T-helper 1 cell (primary cell): ENCODE results near the gene PACS2.
"Not testable (repeated sequence)": the region's sequence is repeated elsewhere in the genome, so short reads cannot be mapped to it uniquely, and the experiment has no call there.

Experiments used
- DNase-seq, 5 donors: peaks; one replicate each; pipeline ENCODE4 v3.0.0-alpha.2; 2012 to 2020

Gene PACS2

DNA sequence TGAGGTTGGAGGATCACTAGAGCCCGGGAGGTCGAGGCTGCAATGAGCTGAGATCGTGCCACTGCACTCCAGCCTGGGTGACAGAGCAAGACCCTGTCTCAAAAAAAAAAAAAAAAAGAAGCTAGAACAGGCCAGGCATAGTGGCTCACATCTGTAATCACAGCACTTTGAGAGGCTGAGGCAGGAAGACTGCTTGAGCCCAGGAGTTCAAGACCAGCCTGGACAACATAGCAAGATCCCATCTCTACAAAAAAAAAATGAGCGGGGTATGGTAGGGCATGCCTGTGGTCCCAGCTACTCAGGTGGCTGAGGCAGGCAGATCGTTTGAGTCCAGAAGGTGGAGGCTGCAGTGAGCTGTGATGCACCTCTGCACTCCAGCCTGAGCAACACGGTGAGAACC lies 25.6 kb upstream of the PACS2 start:
- DNase-seq, result not testable (repeated sequence)

- DNase-seq, result peak in 1 of 5 donors; percentile 40
Observed at GRCh38 chr14:105290621-105291346, 23.8 kb upstream of the PACS2 start.

DNA sequence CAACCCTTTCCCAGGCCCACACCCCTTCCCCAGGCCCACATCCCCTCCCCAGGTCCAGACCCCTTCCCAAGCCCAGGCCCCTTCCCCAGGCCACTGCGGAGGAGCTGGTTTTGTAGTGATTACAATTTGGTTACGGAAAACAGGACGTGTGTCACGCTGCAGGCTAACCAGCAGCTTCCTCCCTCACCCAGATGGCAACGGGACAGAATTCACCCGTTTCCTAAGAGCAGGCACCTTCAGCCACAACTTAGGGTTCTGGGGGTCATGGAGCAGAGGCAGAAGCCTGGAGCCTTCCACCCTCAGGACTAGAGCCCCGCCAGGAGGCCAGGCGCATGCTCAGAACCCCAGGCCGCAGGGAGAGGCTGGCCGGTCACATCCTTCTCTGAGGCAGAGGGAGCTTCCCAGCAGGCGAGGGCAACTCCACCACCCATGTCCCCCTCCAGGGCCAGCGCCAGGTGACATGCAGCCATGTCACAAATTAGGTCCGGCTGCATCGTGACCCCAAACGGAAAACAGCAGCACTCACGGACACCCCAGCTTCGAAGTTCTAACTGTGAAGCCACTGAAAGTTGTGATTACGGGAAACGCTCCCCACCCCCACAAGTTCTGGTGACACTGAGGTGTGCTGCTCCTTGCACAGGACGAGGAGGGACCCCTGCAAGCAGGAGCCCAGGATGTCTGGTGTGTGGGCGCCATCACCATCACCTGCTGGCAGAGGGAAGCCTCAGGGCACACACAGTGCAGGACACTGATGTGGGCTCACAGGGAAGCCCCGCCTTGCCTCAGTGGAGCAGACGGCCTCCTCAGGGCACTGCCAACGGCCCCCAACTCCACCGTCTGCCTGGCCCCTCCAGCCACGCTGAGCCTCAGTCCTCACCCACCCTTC lies 21.5 kb upstream of the PACS2 start:
- DNase-seq, result peak in 1 of 5 donors; percentile 72

DNA sequence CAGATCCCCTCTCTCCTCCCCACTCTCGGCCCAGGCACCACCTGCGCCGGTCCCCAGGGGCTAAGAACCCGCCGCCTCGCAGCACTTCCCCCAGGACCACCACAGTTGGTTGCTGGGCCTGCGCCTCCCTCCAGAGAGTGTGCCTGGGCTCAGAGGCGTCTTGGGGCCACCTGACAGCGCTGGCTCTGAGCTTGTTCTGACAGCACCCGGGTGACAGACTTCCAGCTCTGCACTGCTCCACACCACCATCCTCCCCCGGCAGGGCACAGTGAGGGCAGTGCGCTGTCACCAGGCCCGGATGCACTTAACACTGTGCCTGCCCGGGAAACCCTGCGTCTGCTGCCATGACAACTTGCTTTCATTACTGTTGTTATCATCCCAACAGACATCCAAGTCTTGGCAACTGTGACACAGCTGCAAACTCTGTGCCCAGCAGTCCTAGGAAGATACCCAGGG lies 20.4 kb upstream of the PACS2 start:
- DNase-seq, result peak in 4 of 5 donors; percentile 36 to 81 (median 52)

- DNase-seq, result not testable (repeated sequence)
Observed at GRCh38 chr14:105297311-105297710, 17.2 kb upstream of the PACS2 start.

DNA sequence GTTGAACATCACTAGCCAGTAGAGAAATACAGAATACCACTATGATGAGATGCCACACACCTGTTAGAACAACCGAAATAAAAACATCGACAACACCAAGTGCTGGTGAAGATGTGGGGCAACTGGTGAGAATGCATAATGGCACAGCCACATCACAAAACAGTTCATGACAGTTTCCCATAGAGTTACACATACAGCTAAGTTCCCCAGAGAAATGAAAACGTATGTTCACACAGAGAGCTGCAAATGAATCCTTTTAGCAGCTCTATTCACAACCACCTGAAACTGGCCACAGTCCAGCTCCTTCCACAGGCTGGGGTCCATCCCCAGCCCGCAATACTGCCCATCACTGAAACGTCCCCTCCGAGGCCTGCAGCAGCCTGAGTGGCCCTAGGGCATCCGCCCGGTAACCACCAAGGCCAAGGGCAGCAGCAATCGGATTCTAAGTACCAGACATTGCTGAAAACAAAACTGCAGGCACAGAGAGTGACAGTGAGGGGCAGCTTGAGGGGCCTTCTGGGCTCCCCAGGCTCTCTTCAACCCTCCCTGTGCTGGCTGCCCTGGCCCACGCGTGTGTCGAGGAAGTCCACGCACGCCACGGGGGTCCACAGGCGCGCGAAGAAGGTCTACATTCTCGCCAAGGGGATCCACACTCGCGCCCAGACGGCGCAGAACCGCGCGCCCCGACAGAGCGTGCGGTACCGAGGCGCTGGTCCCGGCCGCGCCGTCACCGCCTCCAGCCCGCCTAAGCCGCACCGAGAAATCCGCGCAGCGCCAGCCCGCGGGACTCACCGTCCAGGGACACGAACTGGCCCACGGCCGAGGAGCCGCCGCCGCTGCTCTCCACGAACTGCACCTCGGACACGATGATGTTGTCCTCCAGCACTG lies 14.7 kb upstream of the PACS2 start:
- peak in 2 of 5 donors; percentile 13 to 26 for DNase-seq

DNA sequence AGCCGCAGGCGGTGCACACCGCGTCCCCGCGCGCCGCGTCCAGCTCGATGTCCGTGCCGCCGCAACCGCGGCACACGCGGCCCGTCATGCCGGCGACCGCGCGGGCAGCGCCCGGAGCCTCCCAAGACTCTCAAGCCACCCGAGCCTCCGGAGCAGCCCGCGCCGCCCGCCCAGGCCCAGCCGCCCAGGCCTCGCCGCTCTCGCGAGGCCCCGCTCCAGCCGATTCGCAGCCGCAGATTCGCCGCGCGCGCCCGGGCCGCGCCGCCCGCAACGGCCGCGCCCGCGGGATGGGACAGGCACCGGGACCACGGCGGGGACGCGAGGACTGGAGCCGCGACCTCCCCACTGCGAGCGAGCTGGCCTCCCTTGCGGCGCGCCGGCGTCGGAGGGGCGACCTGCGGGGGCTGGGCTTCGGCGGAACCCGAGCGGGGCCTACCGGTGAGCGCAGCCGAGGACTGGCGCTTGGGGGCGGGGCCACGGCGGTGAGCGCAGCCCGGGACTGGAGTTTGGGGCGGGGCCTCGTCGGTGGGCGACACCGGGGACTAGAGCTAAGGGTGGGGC lies 13.9 kb upstream of the PACS2 start, which contains the start of gene BRF1:
Gene BRF1 (minus strand): TSS at position 460 of the 561 bp plus-strand sequence. CDS start 372 bp downstream, at position 88.
- DNase-seq, result peak; percentile 96 to 98 (median 97)

DNA sequence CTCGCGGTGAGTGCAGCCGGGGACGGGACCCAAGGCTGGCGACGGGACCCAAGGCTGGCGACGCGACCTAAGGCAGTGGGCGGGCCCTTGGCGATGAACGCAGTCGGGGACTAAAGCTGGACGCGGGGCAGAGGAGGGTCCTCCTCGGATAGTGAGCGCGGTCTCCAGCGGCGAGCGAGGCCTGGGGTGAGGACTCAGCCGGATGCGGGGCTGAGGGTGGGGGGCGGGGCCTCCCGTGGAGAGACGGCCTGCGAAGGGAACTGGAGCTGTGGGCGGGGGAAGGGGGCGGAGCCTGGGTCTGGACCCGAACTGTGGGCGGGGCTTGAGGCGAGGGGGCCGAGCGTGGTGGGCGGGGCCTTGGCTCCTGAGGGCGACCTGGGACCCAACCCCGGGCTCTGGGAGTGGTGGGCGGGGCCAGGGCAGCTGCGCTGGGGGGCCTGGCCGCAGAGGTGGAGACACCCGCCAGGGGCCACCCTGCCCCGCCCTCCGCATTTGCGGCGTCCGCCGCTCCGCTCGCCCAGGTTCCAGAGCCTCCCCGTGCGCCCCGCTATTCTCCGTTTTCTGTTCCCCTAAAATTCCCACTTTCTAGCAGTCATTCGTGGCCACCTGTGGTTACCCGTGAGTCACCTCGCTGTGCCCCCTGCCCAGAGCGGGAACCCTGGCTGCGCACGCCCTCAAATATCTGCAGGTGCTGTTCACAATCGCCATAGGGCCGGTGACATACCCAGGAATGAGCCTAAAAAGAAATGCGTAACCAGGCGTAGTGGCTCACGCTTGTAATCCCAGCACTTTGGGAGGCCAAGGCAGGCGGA lies 13.2 kb upstream of the PACS2 start:
- DNase-seq, result peak; percentile 96 to 99 (median 98)

GRCh38 chr14:105301915-105302249 lies 12.7 kb upstream of the PACS2 start:
- not testable (repeated sequence) for DNase-seq

GRCh38 chr14:105303949-105304348 lies 10.6 kb upstream of the PACS2 start:
- DNase-seq, result no peak

DNA sequence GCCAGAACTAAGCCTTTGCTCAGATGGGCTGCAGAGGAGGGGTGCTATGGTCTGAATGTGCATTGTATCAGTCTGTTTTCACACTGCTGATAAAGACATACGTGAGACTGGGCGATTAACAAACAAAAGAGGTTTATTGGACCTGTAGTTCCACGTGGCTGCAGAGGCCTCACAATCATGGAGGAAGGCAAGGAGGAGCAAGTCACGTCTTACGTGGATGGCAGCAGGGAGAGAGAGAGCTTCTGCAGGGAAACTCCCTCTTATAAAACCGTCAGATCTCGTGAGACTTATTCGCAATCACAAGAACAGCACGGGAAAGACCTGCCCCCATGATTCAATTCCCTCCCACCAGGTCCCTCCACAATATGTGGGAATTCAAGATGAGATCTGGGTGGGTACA lies 10.0 kb upstream of the PACS2 start:
- DNase-seq, result no peak

DNA sequence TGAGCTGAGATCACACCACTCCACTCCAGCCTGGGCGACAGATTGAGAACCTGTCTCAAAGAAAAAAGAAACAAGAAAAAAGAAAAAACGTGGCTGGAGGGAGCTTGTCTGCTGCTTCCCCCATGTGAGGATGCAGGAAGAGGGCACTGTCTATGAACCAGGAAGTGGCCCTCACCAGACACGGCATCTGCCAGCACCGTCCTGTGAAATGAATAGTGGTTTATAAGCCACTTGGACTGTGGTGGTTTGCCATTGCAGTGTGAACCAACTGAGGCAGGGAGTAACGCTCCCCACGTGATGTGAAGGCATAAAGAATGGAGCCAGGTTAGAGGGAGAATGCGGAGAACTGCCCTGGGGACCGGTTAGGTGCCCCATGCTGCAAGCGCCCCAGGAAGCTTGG lies 9.2 kb upstream of the PACS2 start:
- peak in 1 of 5 donors; percentile 40 for DNase-seq

GRCh38 chr14:105305791-105306190 lies 8.8 kb upstream of the PACS2 start:
- no peak for DNase-seq

DNA sequence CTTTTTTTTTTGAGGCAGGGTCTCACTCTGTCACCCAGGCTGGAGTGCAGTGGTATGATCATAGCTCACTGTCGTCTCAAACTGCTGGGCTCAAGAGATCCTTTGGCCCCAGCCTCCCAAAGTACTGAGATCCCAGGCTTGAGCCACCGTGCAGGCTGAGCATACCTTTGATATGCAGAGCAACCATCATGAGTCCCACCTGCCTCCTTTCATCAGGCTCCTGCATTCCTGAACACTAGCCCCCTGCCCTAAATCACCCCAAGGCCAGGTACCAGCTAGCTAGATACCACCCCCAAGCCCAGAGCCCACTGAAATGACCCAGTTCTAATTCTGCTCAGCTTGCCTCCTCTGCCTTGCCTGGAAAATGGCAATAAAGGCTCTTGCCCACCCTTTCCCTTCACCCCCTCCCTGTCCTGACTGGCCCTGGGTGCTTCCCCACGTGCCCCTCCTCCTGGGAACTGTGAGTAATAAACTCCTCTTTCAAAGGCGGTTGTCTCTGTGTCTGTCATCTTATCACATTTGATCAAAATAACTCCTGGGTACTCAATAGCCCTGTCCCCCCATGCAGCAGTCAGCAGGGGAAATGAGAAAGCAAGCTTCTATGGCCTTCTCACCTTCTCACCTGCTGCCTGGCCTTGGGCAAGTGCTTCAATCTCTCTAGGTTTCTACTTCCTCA lies 7.4 kb upstream of the PACS2 start:
- no peak for DNase-seq

GRCh38 chr14:105309371-105309770 lies 5.2 kb upstream of the PACS2 start:
- DNase-seq, result no peak

GRCh38 chr14:105311838-105312237 lies 2.7 kb upstream of the PACS2 start:
- no peak for DNase-seq

GRCh38 chr14:105312973-105313372 lies 1.6 kb upstream of the PACS2 start:
- no peak for DNase-seq

DNA sequence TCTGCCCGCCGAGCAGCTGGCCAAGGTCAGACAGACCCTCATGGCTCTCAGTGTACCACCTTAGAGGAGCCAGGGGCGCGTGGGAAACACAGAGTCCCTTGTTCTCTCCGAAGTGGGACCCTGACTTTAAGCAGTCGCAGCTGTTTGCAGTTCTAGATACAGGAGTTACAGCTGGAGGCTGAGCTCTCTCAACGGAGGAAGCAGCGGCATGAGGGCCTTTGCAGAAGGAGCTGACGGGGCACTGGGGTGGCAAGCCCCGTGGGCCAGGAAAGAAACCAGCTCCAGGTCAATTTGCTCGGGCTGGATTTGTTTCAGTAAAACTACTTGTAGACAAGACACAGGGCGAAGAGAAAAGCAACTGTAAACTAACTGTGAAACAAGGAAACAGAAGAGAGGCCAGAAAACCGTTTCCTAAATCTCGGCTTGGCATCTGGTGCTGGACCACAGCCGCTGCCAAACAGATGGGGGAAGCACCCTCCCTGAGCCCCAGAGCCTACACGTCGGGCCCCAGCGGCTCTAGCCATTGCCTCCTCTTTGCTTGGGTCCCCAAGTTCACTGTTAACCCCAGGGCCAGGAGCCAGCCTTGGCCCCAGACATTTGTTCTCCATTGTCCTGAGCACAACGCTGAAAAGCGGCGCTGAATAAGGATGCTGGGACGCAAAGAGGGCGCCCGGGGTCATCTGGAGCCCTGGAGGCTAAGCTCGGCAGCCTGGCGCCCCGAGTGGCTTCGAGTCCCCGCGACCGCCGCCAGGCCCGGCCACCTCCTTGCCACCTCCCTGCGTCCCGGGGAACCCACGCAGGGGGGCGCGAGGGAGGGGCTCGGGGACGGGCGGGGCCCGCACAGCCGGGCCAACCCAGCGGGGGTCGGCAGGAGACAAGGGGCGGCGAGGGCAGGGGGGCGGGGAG lies 914 bp upstream of the PACS2 start:
- DNase-seq, result peak in 1 of 5 donors; percentile 28

- peak; percentile 37 to 62 (median 53) for DNase-seq
Observed at GRCh38 chr14:105315211-105315721, 718 bp downstream of the PACS2 start.
